ENCODE results near the gene LHFPL2. TPM values are rescaled to one million over a fixed set of nuclear protein-coding genes. Genes with fewer than 3 reads are reported as not detected.
A peak's percentile ranks its signal among the peaks of the same experiment; 100 is the strongest.

The LHFPL2 gene
- total RNA-seq, 3 donors from 2014 or later: 44.8 to 63.6 (median 50.2) TPM

GRCh38 chr5:78615697-78616096, 32.9 kb downstream of the LHFPL2 start:
- intact Hi-C loops (cut with DNase I, micrococcal nuclease): no loop called here
- no peak for TF ChIP-seq CTCF (IDR thresholded peaks at IDR 0.05)
- Histone ChIP-seq H3K36me3 (ENCODE audit: low read depth) (no peaks in the 10 kb centered on the region), H3K4me1 (ENCODE audit: low read depth) (no peaks in the 10 kb centered on the region), H3K4me3 (no peak overlapping the region), H3K9me3 (peaks cover 3% of the 10 kb centered on the region)
- DNase-seq (no peak), ATAC-seq (peak; percentile 59)

GRCh38 chr5:78614816-78615215, 33.8 kb downstream of the LHFPL2 start:
- no peak for DNase-seq
- TF ChIP-seq CTCF (IDR thresholded peaks at IDR 0.05): no peak
- intact Hi-C loops (cut with DNase I, micrococcal nuclease): no loop called here

GRCh38 chr5:78613756-78614155, 34.8 kb downstream of the LHFPL2 start:
- H3K36me3 ChIP-seq (ENCODE audit: low read depth): no peaks in the 10 kb centered on the region
- DNase-seq (no peak), ATAC-seq (no peak)
- no peak overlapping the region for H3K4me3 ChIP-seq
- no peaks in the 10 kb centered on the region for H3K4me1 ChIP-seq (ENCODE audit: low read depth)
- no peaks in the 10 kb centered on the region for H3K9me3 ChIP-seq
- no peak for TF ChIP-seq CTCF (IDR thresholded peaks at IDR 0.05)
- intact Hi-C loops (cut with DNase I, micrococcal nuclease): no loop called here

More at GRCh38 chr5:78614816-78615215, 33.8 kb downstream of the LHFPL2 start:
- H3K4me3 ChIP-seq: no peak overlapping the region
- H3K4me1 ChIP-seq (ENCODE audit: low read depth): no peaks in the 10 kb centered on the region
- H3K36me3 ChIP-seq (ENCODE audit: low read depth): no peaks in the 10 kb centered on the region
- no peaks in the 10 kb centered on the region for H3K9me3 ChIP-seq
- no peak for ATAC-seq

GRCh38 chr5:78613151-78613533, 35.4 kb downstream of the LHFPL2 start:
- Histone ChIP-seq H3K4me1 (ENCODE audit: low read depth) (no peaks in the 10 kb centered on the region), H3K9me3 (no peaks in the 10 kb centered on the region), H3K4me3 (no peak overlapping the region), H3K36me3 (ENCODE audit: low read depth) (no peaks in the 10 kb centered on the region)
- no peak for TF ChIP-seq CTCF (IDR thresholded peaks at IDR 0.05)
- intact Hi-C loops (cut with DNase I, micrococcal nuclease): no loop called here
- no peak for DNase-seq
- no peak for ATAC-seq

- DNase-seq (no peak), ATAC-seq (no peak)
- Histone ChIP-seq H3K4me1 (ENCODE audit: low read depth) (no peaks in the 10 kb centered on the region), H3K36me3 (ENCODE audit: low read depth) (no peaks in the 10 kb centered on the region), H3K9me3 (no peaks in the 10 kb centered on the region), H3K4me3 (no peak overlapping the region)
- TF ChIP-seq CTCF (IDR thresholded peaks at IDR 0.05): no peak
- intact Hi-C loops (cut with DNase I, micrococcal nuclease): no loop called here
These were observed 36.1 kb downstream of the LHFPL2 start for GRCh38 chr5:78612227-78613150.

Measured in mucosa of descending colon (tissue), 3 donors.